Erythroblast (primary cell): ENCODE data around the gene SINHCAF.

ENCODE experiments used
- GATA1 ChIP-seq: IDR thresholded peaks from 2 replicates; pipeline ENCODE4 v1.6.1; 2011; ENCODE audit warnings: low read depth, mild to moderate bottlenecking, control low read depth, low read length, moderate library complexity
- POLR2A ChIP-seq: IDR thresholded peaks from 2 replicates; pipeline ENCODE4 v1.6.1; 2011; ENCODE audit warnings: mild to moderate bottlenecking, low read length

DNA sequence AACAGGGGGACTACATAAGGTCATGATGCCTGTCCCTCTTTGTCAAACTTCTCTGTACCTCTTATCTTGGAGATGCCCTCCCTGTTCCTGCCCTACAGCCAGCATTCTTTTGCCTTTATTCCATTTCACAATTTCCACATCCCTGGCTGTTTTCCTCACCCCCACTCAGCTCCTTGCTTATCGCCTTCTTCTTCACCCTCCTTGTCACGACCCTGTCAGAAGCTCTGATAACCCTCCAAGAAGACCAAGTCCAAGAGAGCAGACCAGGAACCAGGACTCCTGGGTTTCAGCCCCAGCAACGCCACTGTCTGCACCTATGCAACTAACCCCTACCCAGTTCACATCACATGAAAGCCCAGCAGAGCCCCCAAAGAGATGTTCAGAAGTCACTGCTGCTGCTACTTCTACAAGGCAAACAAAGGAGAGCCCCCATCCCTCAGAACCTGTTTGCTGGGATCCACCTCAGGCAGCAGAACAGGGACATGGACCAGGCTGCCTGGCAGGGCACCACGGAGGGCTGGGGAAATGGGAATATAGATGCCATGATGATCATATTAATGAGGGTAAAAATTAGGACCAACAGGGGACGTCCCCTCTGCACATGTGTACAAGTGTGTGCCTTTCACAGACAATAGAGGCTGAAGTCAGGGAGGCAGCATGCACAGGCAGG is 92.8 kb downstream of the SINHCAF start:
- TF ChIP-seq POLR2A: no peak
- no peak for TF ChIP-seq GATA1
